Measurements from ENCODE around the gene DGKD.

The DGKD gene

GRCh38 chr2:233339427-233339826 is 14.9 kb upstream of the DGKD start:
- DNase-seq = no peak

- DNase-seq = no peak
Measured at GRCh38 chr2:233341296-233341695, 13.0 kb upstream of the DGKD start.

DNA sequence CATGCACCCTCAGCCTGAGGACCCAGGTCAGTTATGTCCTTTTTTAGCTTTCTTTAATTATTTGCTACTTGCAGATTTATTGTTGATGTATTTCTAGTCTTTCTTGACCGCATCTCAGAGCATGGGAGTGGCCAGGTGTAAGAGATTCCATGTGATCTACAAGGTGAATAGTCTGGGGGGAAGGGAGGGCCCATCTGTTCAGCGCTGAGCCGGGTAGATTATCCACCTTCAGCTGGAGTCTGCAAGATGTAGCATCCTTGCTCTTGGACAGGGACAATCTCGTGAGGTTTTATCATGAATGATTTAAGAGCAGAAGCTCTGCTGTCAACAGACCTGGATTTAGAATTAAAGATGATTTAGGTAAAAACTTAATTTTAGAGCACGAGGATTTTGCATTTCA is 12.0 kb upstream of the DGKD start:
- no peak for DNase-seq

GRCh38 chr2:233343171-233343705 is 11.1 kb upstream of the DGKD start:
- DNase-seq = no peak

- DNase-seq = no peak
Measured at GRCh38 chr2:233346376-233346775, 7.9 kb upstream of the DGKD start.

GRCh38 chr2:233346930-233347329 is 7.4 kb upstream of the DGKD start:
- DNase-seq = no peak

- DNase-seq = no peak
Measured at GRCh38 chr2:233349005-233349998, 5.0 kb upstream of the DGKD start.

DNA sequence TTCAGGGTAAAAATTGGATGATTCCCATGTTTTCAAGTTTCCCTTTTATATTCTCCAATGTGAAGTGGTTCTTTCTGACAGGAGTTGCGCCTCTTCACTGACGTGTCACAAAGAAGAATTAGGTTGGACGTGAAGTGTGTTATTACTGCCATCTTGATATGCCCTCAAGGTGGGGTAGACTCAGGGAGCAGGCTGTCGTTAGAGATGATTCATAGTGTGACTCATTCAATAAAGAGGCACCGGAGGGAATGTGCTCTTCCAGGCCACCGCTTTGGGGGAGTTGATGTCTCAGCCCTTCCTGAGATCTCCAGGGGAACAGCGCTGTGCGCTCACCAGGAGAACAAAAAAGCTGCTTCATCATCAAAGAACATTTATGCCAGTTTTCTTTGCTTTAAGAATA is 3.6 kb upstream of the DGKD start:
- peak; percentile 30 to 31 for DNase-seq

GRCh38 chr2:233351423-233351822 is 2.9 kb upstream of the DGKD start:
- DNase-seq = no peak

- no peak for DNase-seq
Measured at GRCh38 chr2:233352141-233352842, 2.0 kb upstream of the DGKD start.

DNA sequence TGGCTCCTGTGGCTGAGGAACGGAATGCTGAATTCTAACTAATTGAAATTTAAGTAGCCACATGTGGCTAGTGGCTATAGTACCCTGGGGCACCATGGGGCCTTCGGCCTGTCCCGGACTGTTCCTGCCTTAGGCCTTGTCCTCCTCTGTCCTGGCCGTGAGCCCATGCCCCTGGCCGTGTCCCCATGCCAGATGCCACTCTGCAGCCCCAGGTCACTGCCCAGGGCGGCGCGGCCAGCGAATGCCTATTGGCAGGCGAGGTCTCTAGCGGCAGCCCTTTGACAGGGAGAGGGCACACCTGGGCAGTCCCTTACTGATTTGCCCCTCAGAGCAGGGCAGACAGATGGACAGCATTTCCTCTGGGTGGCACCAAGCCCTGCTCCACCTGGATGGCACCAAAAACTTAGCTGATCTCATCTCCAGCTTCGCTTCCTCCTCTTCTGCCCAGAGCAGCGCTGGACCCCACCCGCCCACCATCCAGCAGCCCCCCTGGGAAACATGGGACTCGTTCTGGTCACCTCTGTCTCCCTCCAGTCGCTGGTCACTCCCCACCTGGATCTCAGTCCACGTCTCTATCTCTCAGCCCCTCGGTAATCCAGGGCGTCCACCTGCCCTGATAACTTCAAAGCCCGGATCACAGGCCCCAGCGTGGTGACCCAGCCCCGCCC is 1.1 kb upstream of the DGKD start:
- no peak for DNase-seq

DNA sequence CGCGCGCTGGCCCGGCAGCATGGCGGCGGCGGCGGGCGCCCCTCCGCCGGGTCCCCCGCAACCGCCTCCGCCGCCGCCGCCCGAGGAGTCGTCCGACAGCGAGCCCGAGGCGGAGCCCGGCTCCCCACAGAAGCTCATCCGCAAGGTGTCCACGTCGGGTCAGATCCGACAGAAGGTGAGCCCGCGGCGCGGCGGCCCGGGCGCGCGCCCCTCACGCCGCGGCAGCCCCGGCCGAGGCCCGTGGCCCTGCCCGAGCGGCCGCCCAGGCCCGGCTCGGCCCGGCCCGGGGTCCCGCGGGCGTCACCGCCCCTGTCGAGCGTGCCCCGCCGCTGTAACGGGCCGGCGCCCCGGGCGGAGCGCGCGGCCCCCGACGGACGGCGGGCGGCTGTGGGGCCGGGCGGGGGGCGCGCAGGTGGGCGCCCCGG is 218 bp downstream of the DGKD start:
- no peak for DNase-seq

GRCh38 chr2:233354971-233355574 is 779 bp downstream of the DGKD start:
- DNase-seq = no peak

- no peak for DNase-seq
Measured at GRCh38 chr2:233355916-233356315, 1.6 kb downstream of the DGKD start.

GRCh38 chr2:233356546-233357308 is 2.4 kb downstream of the DGKD start:
- no peak for DNase-seq

GRCh38 chr2:233358335-233358734 is 4.0 kb downstream of the DGKD start:
- DNase-seq = no peak

DNA sequence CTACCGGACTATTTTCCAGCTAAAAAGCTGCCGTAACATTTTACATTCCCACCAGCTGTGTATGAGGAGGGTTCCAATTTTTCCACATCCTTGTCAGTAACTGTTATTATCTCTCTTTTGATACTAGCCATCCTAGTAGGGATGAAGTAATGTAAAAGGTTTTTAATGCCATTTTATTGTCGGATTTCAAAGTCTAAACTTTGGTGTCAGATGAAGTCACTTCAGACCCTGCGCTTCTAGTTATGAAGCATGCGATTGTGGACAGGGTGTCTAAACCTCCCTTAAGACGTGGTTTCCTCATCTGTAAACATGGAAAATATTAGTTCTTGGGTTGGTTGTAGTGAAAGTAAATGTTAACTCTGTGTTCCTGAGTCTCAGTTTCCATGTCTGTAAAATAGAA is 4.7 kb downstream of the DGKD start:
- DNase-seq = no peak

- no peak for DNase-seq
Measured at GRCh38 chr2:233359823-233360222, 5.5 kb downstream of the DGKD start.

DNA sequence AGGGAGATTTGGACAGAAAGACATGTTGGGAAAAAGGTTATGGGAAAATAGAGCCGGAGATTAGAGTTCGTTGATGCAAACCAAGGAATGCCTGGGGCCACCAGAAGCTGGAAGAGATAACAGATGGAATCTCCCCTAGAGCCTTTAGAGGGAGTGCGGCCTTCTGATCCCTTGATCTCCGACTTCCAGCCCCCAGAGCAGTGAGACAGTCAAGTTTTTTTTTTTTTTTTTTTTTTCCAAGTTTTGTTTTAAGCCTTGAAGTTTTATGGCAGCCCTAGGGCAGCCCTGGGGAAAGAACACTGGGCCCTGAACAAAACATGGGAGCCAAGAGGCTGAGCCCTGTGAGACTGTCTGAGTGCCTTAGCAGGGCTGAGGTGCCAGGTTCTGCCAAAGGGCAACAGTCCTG is 6.5 kb downstream of the DGKD start:
- DNase-seq = no peak

- DNase-seq = no peak
Measured at GRCh38 chr2:233361297-233361696, 7.0 kb downstream of the DGKD start.

DNA sequence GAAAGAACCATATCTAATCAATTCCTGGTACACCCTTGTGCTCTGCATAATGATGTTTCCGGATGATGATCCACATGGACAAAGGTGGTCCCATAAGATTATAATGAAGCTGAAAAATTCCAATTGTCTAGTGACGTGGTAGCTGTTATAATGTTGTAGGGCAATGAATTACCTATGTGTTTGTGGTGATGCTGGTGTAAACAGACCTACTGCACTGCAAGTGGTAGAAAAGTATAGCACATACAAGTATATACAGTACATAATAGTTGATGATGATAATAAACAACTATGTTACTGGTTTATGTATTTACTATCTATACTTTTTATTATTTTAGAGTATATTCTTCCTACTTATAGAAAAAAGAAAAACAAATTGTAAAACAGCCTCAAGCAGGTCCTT is 8.4 kb downstream of the DGKD start:
- DNase-seq = no peak

GRCh38 chr2:233363744-233364235 is 9.5 kb downstream of the DGKD start:
- DNase-seq = no peak

All from activated CD4-positive, alpha-beta T cell treated with anti-CD3 and anti-CD28 coated beads, Interleukin-2, amount 50 U/mL, for 4 hours (primary cell).